H9 (cell line): Measurements from ENCODE around the gene REXO4. TPM values are rescaled to one million over a fixed set of nuclear protein-coding genes. Genes with fewer than 3 reads are reported as not detected.

ENCODE experiments used
- DNase-seq: peaks from one replicate; pipeline ENCODE4 v3.0.0-alpha.2; 2017
- H2AFZ ChIP-seq: one replicate; pipeline ENCODE4 v1.6.1; 2013; ENCODE audit warnings: mild to moderate bottlenecking, low read length, control low read depth, moderate library complexity
- H2AK5ac ChIP-seq: 2 replicates; pipeline ENCODE4 v1.6.1; 2013; ENCODE audit warnings: low read length, control low read depth, mixed read lengths; ENCODE audit not compliant: insufficient read length
- H2BK120ac ChIP-seq: one replicate; pipeline ENCODE4 v1.6.1; 2013; ENCODE audit warnings: low read depth, mild to moderate bottlenecking, low read length, control low read depth, inconsistent platforms; ENCODE audit not compliant: poor library complexity, severe bottlenecking
- H2BK12ac ChIP-seq: 2 replicates; pipeline ENCODE4 v1.6.1; 2013; ENCODE audit warnings: low read length, control low read depth, mixed read lengths, low read depth; ENCODE audit not compliant: insufficient read length
- H2BK15ac ChIP-seq: 2 replicates; pipeline ENCODE4 v1.6.1; 2013; ENCODE audit warnings: low read depth, low read length, control low read depth
- H2BK20ac ChIP-seq: one replicate; pipeline ENCODE4 v1.6.1; 2013; ENCODE audit warnings: low read depth, mild to moderate bottlenecking, low read length, control low read depth, inconsistent platforms; ENCODE audit not compliant: poor library complexity, severe bottlenecking
- H2BK5ac ChIP-seq: 2 replicates; pipeline ENCODE4 v1.6.1; 2013; ENCODE audit warnings: low read length, control low read depth, mixed read lengths; ENCODE audit not compliant: insufficient read length
- H3K14ac ChIP-seq: 2 replicates; pipeline ENCODE4 v1.6.1; 2013; ENCODE audit warnings: low read length, control low read depth; ENCODE audit not compliant: insufficient read depth
- H3K18ac ChIP-seq: 2 replicates; pipeline ENCODE4 v1.6.1; 2013; ENCODE audit warnings: low read depth, mild to moderate bottlenecking, mixed read lengths, low read length, control low read depth; ENCODE audit not compliant: insufficient read length
- H3K23ac ChIP-seq: 2 replicates; pipeline ENCODE4 v1.6.1; 2013; ENCODE audit warnings: low read length, control low read depth, mixed read lengths, low read depth; ENCODE audit not compliant: insufficient read length
- H3K23me2 ChIP-seq: 2 replicates; pipeline ENCODE4 v1.6.1; 2013; ENCODE audit warnings: low read depth, mild to moderate bottlenecking, mixed read lengths, low read length, control low read depth; ENCODE audit not compliant: insufficient read length, poor library complexity, severe bottlenecking
- H3K27ac ChIP-seq: 2 replicates; pipeline ENCODE4 v1.5.1; 2013; ENCODE audit warnings: low read length, control low read depth, mixed read lengths, low read depth; ENCODE audit not compliant: insufficient read length
- H3K27me3 ChIP-seq: 2 replicates; pipeline ENCODE4 v1.6.1; 2013; ENCODE audit warnings: low read length, control low read depth, inconsistent platforms; ENCODE audit not compliant: insufficient read depth
- H3K4ac ChIP-seq: 2 replicates; pipeline ENCODE4 v1.6.1; 2013; ENCODE audit warnings: low read depth, mild to moderate bottlenecking, control low read depth, inconsistent platforms, low read length, moderate library complexity
- H3K4me1 ChIP-seq: 2 replicates; pipeline ENCODE4 v1.6.1; 2013; ENCODE audit warnings: low read length, control low read depth, inconsistent platforms; ENCODE audit not compliant: insufficient read depth
- H3K4me2 ChIP-seq: 2 replicates; pipeline ENCODE4 v1.6.1; 2013; ENCODE audit warnings: low read length, control low read depth, mixed read lengths; ENCODE audit not compliant: insufficient read length, insufficient read depth
- H3K56ac ChIP-seq: 2 replicates; pipeline ENCODE4 v1.6.1; 2013; ENCODE audit warnings: low read depth, mild to moderate bottlenecking, mixed read lengths, low read length, control low read depth; ENCODE audit not compliant: insufficient read length
- H3K79me1 ChIP-seq: 2 replicates; pipeline ENCODE4 v1.6.1; 2013; ENCODE audit warnings: low read depth, mild to moderate bottlenecking, moderate library complexity, low read length, control low read depth, inconsistent platforms; ENCODE audit not compliant: insufficient read depth, poor library complexity, severe bottlenecking
- H3K79me2 ChIP-seq: 2 replicates; pipeline ENCODE4 v1.6.1; 2013; ENCODE audit warnings: low read length, control low read depth, inconsistent platforms; ENCODE audit not compliant: insufficient read depth
- H3K9ac ChIP-seq: 2 replicates; pipeline ENCODE4 v1.6.1; 2013; ENCODE audit warnings: low read length, control low read depth, mixed read lengths; ENCODE audit not compliant: insufficient read length; ENCODE audit errors: extremely low read depth
- H3K9me3 ChIP-seq: one replicate; pipeline ENCODE4 v1.6.1; 2013; ENCODE audit warnings: low read depth, low read length, inconsistent platforms; ENCODE audit not compliant: control insufficient read depth
- H3T11ph ChIP-seq: one replicate; pipeline ENCODE4 v1.6.1; 2013; ENCODE audit warnings: mild to moderate bottlenecking, low read length, control low read depth, inconsistent platforms
- H4K20me1 ChIP-seq: one replicate; pipeline ENCODE4 v1.6.1; 2013; ENCODE audit not compliant: control insufficient read depth, insufficient read length, insufficient read depth
- H4K5ac ChIP-seq: 2 replicates; pipeline ENCODE4 v1.6.1; 2013; ENCODE audit warnings: low read depth, mild to moderate bottlenecking, mixed read lengths, low read length, control low read depth; ENCODE audit not compliant: insufficient read length
- H4K8ac ChIP-seq: replicated peaks from 2 replicates; pipeline ENCODE4 v1.6.1; 2013; ENCODE audit warnings: low read length, control low read depth, mixed read lengths, low read depth; ENCODE audit not compliant: insufficient read length
- H4K91ac ChIP-seq: 2 replicates; pipeline ENCODE4 v1.6.1; 2013; ENCODE audit warnings: low read depth, mild to moderate bottlenecking, moderate library complexity, mixed read lengths, low read length, control low read depth; ENCODE audit not compliant: insufficient read length
- H3K27ac Mint-ChIP-seq, 3 experiments: 2 replicates in 2 of 3; 3 replicates in 1 of 3; pipeline ENCODE4 v1.8.0; 2020 to 2021; ENCODE audit warnings: mixed read lengths in 3 of 3, mild to moderate bottlenecking in 1 of 3, moderate library complexity in 1 of 3
- H3K27me3 Mint-ChIP-seq: 2 replicates; pipeline ENCODE4 v1.8.0; 2021; ENCODE audit warnings: low read depth, mild to moderate bottlenecking, moderate library complexity, mixed read lengths
- H3K36me3 Mint-ChIP-seq, 3 experiments: 2 replicates in 2 of 3; 3 replicates in 1 of 3; pipeline ENCODE4 v1.8.0; 2020 to 2021; ENCODE audit warnings: low read depth in 3 of 3, mixed read lengths in 3 of 3; ENCODE audit not compliant: insufficient read depth in 1 of 3
- H3K4me1 Mint-ChIP-seq, 2 experiments: 2 replicates each; pipeline ENCODE4 v1.8.0; 2020; ENCODE audit warnings: mixed read lengths in 2 of 2
- H3K4me3 Mint-ChIP-seq, 2 experiments: 2 replicates in 1 of 2; 3 replicates in 1 of 2; pipeline ENCODE4 v1.8.0; 2020 to 2021; ENCODE audit warnings: mild to moderate bottlenecking in 2 of 2, mixed read lengths in 2 of 2, moderate library complexity in 1 of 2
- H3K9me3 Mint-ChIP-seq, 2 experiments: 2 replicates in 1 of 2; 3 replicates in 1 of 2; pipeline ENCODE4 v1.8.0; 2020; ENCODE audit warnings: mild to moderate bottlenecking in 2 of 2, mixed read lengths in 2 of 2, moderate library complexity in 1 of 2
- CTCF ChIP-seq: fragments of 200-600 bp; sonication (generic); conservative IDR thresholded peaks from 3 replicates; pipeline ENCODE4 v1.8.0; 2021; ENCODE audit warnings: antibody characterized with exemption, mild to moderate bottlenecking
- WGBS: extraction: QIAGEN DNeasy Blood & Tissue Kit; methylation state at CpG from one replicate; pipeline ENCODE4 v1.1.7; 2013; ENCODE audit warnings: missing lambda C conversion rate, low lambda C conversion rate, mixed read lengths; ENCODE audit not compliant: insufficient read length; ENCODE audit errors: extremely low coverage; 5-methylcytosine and 5-hydroxymethylcytosine counted together
- total RNA-seq: library from RNA; stranded (reverse); gene quantifications from 2 replicates; pipeline ENCODE4 v1.2.1, GENCODE V29; 2021

Gene REXO4
- total RNA-seq, 1 experiment from 2014 or later: 35.2 TPM

DNA sequence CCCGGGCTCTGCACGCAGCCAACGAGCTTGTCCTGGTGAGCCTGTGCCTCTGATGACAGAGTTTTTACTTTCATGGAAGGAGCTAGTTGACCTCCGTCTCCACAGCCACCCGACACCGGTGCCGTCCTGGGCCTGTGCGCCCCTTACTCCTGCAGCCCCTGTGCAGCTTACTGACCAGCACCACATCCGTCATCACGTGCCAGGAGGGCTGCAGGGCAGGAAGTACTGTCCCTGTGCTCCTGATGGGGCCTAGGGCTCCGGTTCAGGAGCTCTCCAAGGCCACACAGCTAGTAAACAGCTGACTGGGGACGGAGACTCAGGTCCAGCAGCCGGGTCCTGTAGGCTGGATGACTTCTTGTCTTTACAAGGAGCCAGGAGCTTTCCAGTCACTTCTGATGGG is 31.5 kb downstream of the REXO4 start:
- Mint-ChIP-seq H3K27ac (no peak overlapping the region), H3K27me3 (peaks cover 20% of the 10 kb centered on the region), H3K4me1 (no peaks in the 10 kb centered on the region), H3K4me3 (no peak overlapping the region), H3K36me3 (peaks cover 0 to 1% (median 0%) of the 10 kb centered on the region in 3 experiments; a peak in 1 of 7 replicates), H3K9me3 (peaks cover 8 to 13% of the 10 kb centered on the region in 2 experiments)
- Histone ChIP-seq H3K14ac (no peak overlapping the region), H3K9me3 (no peaks in the 10 kb centered on the region), H2BK15ac (no peak overlapping the region), H4K91ac (no peak overlapping the region), H3T11ph (no peak overlapping the region), H3K27ac (no peak overlapping the region), H2BK5ac (no peak overlapping the region), H3K23me2 (no peaks in the 10 kb centered on the region), H4K8ac (no peak overlapping the region), H4K20me1 (peaks cover 3% of the 10 kb centered on the region), H3K79me1 (no peaks in the 10 kb centered on the region), H2AK5ac (no peak overlapping the region), H3K23ac (no peak overlapping the region), H2BK12ac (no peak overlapping the region), H3K56ac (no peak overlapping the region), H3K9ac (no peak overlapping the region), H3K79me2 (no peaks in the 10 kb centered on the region), H3K4ac (no peak overlapping the region), H3K27me3 (no peaks in the 10 kb centered on the region), H3K4me2 (no peak overlapping the region), H4K5ac (no peak overlapping the region), H2BK120ac (no peak overlapping the region), H3K18ac (no peak overlapping the region), H2BK20ac (no peak overlapping the region), H2AFZ (no peak overlapping the region), H3K4me1 (no peaks in the 10 kb centered on the region)
- DNase-seq: no peak
- no CpG with 5 or more reads among the region's 13 CpGs for WGBS
- no peak for TF ChIP-seq CTCF
